RWPE2 (cell line): ENCODE measurements around the gene NKAIN1.
"Not testable (repeated sequence)": the region's sequence is repeated elsewhere in the genome, so short reads cannot be mapped to it uniquely, and the experiment has no call there.

Source experiments
- ATAC-seq: fragments of 200-7000 bp; cut with Tn5 transposase; 3 replicates; pipeline ENCODE4 v1.9.1; 2021; ENCODE audit warnings: low read depth
- DNase-seq: peaks from one replicate; pipeline ENCODE4 v3.0.0-alpha.2; 2020; ENCODE audit warnings: low spot score
- H3K27ac ChIP-seq: fragments of 450-650 bp; 2 replicates; pipeline ENCODE4 v1.5.1; 2017; ENCODE audit warnings: mild to moderate bottlenecking; ENCODE audit not compliant: poor library complexity, severe bottlenecking
- H3K27me3 ChIP-seq: fragments of 250-450 bp; sonication (Bioruptor Pico); 2 replicates; pipeline ENCODE4 v1.5.1; 2021; ENCODE audit warnings: mild to moderate bottlenecking, moderate library complexity; ENCODE audit not compliant: insufficient read depth, poor library complexity, severe bottlenecking
- H3K36me3 ChIP-seq: fragments of 250-450 bp; sonication (Bioruptor Pico); 2 replicates; pipeline ENCODE4 v1.5.1; 2020; ENCODE audit warnings: low read depth, mild to moderate bottlenecking, moderate library complexity
- H3K4me1 ChIP-seq: fragments of 250-450 bp; sonication (Bioruptor Pico); 2 replicates; pipeline ENCODE4 v1.5.1; 2021; ENCODE audit warnings: mild to moderate bottlenecking, moderate library complexity; ENCODE audit not compliant: insufficient read depth, poor library complexity, severe bottlenecking
- H3K4me3 ChIP-seq: fragments of 250-450 bp; sonication (Bioruptor Pico); 2 replicates; pipeline ENCODE4 v1.5.1; 2021; ENCODE audit warnings: mild to moderate bottlenecking, moderate library complexity; ENCODE audit not compliant: severe bottlenecking
- H3K9me3 ChIP-seq: fragments of 250-450 bp; sonication (Bioruptor Pico); 2 replicates; pipeline ENCODE4 v1.5.1; 2021; ENCODE audit warnings: mild to moderate bottlenecking, moderate library complexity; ENCODE audit not compliant: severe bottlenecking
- TF ChIP-seq, protein P1 (sequence below): fragments of 450-650 bp; IDR thresholded peaks from one replicate; pipeline ENCODE4 v1.5.1; 2017; ENCODE audit warnings: mild to moderate bottlenecking, moderate library complexity; ENCODE audit not compliant: poor library complexity, severe bottlenecking

NKAIN1 gene

GRCh38 chr1:31183126-31183525 lies 56.6 kb downstream of the NKAIN1 start:
- no peaks in the 10 kb centered on the region for H3K36me3 ChIP-seq
- H3K4me3 ChIP-seq = no peak overlapping the region
- H3K4me1 ChIP-seq = no peaks in the 10 kb centered on the region
- DNase-seq (no peak), ATAC-seq (no peak)
- TF ChIP-seq, protein P1, sequence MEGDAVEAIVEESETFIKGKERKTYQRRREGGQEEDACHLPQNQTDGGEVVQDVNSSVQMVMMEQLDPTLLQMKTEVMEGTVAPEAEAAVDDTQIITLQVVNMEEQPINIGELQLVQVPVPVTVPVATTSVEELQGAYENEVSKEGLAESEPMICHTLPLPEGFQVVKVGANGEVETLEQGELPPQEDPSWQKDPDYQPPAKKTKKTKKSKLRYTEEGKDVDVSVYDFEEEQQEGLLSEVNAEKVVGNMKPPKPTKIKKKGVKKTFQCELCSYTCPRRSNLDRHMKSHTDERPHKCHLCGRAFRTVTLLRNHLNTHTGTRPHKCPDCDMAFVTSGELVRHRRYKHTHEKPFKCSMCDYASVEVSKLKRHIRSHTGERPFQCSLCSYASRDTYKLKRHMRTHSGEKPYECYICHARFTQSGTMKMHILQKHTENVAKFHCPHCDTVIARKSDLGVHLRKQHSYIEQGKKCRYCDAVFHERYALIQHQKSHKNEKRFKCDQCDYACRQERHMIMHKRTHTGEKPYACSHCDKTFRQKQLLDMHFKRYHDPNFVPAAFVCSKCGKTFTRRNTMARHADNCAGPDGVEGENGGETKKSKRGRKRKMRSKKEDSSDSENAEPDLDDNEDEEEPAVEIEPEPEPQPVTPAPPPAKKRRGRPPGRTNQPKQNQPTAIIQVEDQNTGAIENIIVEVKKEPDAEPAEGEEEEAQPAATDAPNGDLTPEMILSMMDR = no peak
- no peaks in the 10 kb centered on the region for H3K27me3 ChIP-seq
- H3K27ac ChIP-seq = no peak overlapping the region
- no peaks in the 10 kb centered on the region for H3K9me3 ChIP-seq

DNA sequence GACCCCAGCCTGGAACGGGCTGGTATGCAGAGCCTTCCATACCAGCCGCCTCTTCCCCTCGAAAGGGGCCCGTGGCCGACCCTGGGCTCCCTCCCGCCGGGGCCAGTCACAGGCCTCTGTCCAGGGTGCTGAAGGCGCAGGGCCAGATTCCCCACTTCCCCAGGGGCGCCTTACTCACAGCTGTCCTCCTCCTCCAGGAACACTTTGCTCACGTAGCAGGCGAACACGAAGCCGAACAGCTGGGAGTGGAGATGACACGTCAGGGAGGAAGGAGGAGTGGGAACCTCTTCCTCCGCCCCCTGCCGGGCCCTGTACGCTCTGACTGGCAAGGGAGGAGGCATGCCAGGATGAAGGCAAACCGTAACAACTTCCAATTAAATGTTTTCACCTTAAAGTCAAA lies 57.3 kb downstream of the NKAIN1 start:
- TF ChIP-seq, protein P1 = no peak
- H3K36me3 ChIP-seq = no peaks in the 10 kb centered on the region
- ATAC-seq (peak; percentile 84), DNase-seq (peak; percentile 96)
- H3K4me1 ChIP-seq = no peaks in the 10 kb centered on the region
- H3K9me3 ChIP-seq = no peaks in the 10 kb centered on the region
- peak overlapping the region; percentile 5 for H3K4me3 ChIP-seq
- no peak overlapping the region for H3K27ac ChIP-seq
- H3K27me3 ChIP-seq = no peaks in the 10 kb centered on the region

- ATAC-seq (peak; percentile 53), DNase-seq (no peak)
- Histone ChIP-seq H3K27me3 (no peaks in the 10 kb centered on the region), H3K36me3 (no peaks in the 10 kb centered on the region), H3K9me3 (no peaks in the 10 kb centered on the region), H3K4me1 (no peaks in the 10 kb centered on the region), H3K4me3 (peak overlapping the region; percentile 5), H3K27ac (no peak overlapping the region)
- TF ChIP-seq, protein P1 = peak; percentile 83
Observed at GRCh38 chr1:31181515-31182343, 58.0 kb downstream of the NKAIN1 start.

- H3K36me3 ChIP-seq = no peaks in the 10 kb centered on the region
- no peak for ATAC-seq
- no peaks in the 10 kb centered on the region for H3K27me3 ChIP-seq
Observed at GRCh38 chr1:31180338-31180737, 59.3 kb downstream of the NKAIN1 start.

GRCh38 chr1:31176291-31176690 lies 63.4 kb downstream of the NKAIN1 start:
- DNase-seq, H3K36me3 ChIP-seq, H3K9me3 ChIP-seq, H3K4me1 ChIP-seq, ATAC-seq, H3K27me3 ChIP-seq, H3K27ac ChIP-seq, H3K4me3 ChIP-seq: not testable (repeated sequence)

More at GRCh38 chr1:31180338-31180737, 59.3 kb downstream of the NKAIN1 start:
- no peaks in the 10 kb centered on the region for H3K4me1 ChIP-seq
- H3K9me3 ChIP-seq = no peaks in the 10 kb centered on the region
- DNase-seq = no peak
- TF ChIP-seq, protein P1 = no peak
- no peak overlapping the region for H3K4me3 ChIP-seq
- no peak overlapping the region for H3K27ac ChIP-seq
